NCI-H2171 treated with DMSO at 0.1 percent for 48 hours (cell line): Measurements from ENCODE around the gene MYMX.

Experiments
- DNase-seq: peaks from one replicate; lab custom pipeline; 2025; lab: John Stamatoyannopoulos, UW

The MYMX gene

GRCh38 chr6:44250718-44251123 is 34.0 kb downstream of the MYMX start:
- no peak for DNase-seq

- DNase-seq: no peak
Measured at GRCh38 chr6:44251576-44252524, 35.1 kb downstream of the MYMX start.

- peak; percentile 58 for DNase-seq
Measured at GRCh38 chr6:44253307-44254101, 36.8 kb downstream of the MYMX start.

- no peak for DNase-seq
Measured at GRCh38 chr6:44254191-44255104, 37.7 kb downstream of the MYMX start.

GRCh38 chr6:44255105-44255808 is 38.5 kb downstream of the MYMX start:
- DNase-seq: no peak

- no peak for DNase-seq
Measured at GRCh38 chr6:44255871-44256774, 39.4 kb downstream of the MYMX start.

- DNase-seq: peak; percentile 21
Measured at GRCh38 chr6:44256775-44257024, 40.0 kb downstream of the MYMX start.

- DNase-seq: peak; percentile 62
Measured at GRCh38 chr6:44257025-44257752, 40.5 kb downstream of the MYMX start, which contains the start of gene SLC35B2. TSS of gene SLC35B2 (minus strand) at chr6:44257528. CDS start at chr6:44257410, 118 bp downstream.

GRCh38 chr6:44257753-44258324 is 41.1 kb downstream of the MYMX start:
- no peak for DNase-seq

- DNase-seq: no peak
Measured at GRCh38 chr6:44258325-44258863, 41.7 kb downstream of the MYMX start.

GRCh38 chr6:44258921-44259320 is 42.2 kb downstream of the MYMX start:
- DNase-seq: no peak

- no peak for DNase-seq
Measured at GRCh38 chr6:44260011-44260410, 43.3 kb downstream of the MYMX start.

- DNase-seq: no peak
Measured at GRCh38 chr6:44260451-44261297, 43.9 kb downstream of the MYMX start.

- no peak for DNase-seq
Measured at GRCh38 chr6:44261581-44261980, 44.9 kb downstream of the MYMX start.

- DNase-seq: no peak
Measured at GRCh38 chr6:44262467-44263353, 46.0 kb downstream of the MYMX start.

- DNase-seq: no peak
Measured at GRCh38 chr6:44263354-44264100, 46.8 kb downstream of the MYMX start.
